GM06990 (cell line): ENCODE measurements around the gene CTNNB1.

ENCODE experiments used
- DNase-seq: peaks from one replicate; pipeline ENCODE4 v3.0.0-alpha.2; 2011; ENCODE audit not compliant: insufficient read length; ENCODE audit errors: extremely low read depth
- H3K27me3 ChIP-seq: replicated peaks from 2 replicates; pipeline ENCODE4 v1.6.0; 2011; ENCODE audit warnings: low read length; ENCODE audit not compliant: control insufficient read depth, insufficient read depth
- H3K36me3 ChIP-seq: 2 replicates; pipeline ENCODE4 v1.5.1; 2011; ENCODE audit warnings: low read length; ENCODE audit not compliant: control insufficient read depth, insufficient read depth
- H3K4me3 ChIP-seq: replicated peaks from 2 replicates; pipeline ENCODE4 v1.5.1; 2011; ENCODE audit warnings: low read depth, mild to moderate bottlenecking, control low read depth, low read length
- CTCF ChIP-seq: IDR thresholded peaks from 2 replicates; pipeline ENCODE4 v1.5.1; 2011; ENCODE audit warnings: low read length, control low read depth, mild to moderate bottlenecking, inconsistent platforms; ENCODE audit not compliant: insufficient read depth, poor library complexity, severe bottlenecking

Gene CTNNB1

GRCh38 chr3:41234823-41235721 is 35.8 kb downstream of the CTNNB1 start:
- Histone ChIP-seq H3K36me3 (peaks cover 21% of the 10 kb centered on the region), H3K27me3 (no peaks in the 10 kb centered on the region), H3K4me3 (no peak overlapping the region)
- no peak for DNase-seq
- TF ChIP-seq CTCF, result no peak

- Histone ChIP-seq H3K36me3 (peaks cover 23% of the 10 kb centered on the region), H3K27me3 (no peaks in the 10 kb centered on the region), H3K4me3 (no peak overlapping the region)
- TF ChIP-seq CTCF, result no peak
- no peak for DNase-seq
Measured at GRCh38 chr3:41236228-41236627, 36.9 kb downstream of the CTNNB1 start.

GRCh38 chr3:41237907-41238306 is 38.6 kb downstream of the CTNNB1 start:
- H3K27me3 ChIP-seq, result no peaks in the 10 kb centered on the region
- DNase-seq, result no peak
- TF ChIP-seq CTCF, result no peak
- peaks cover 23% of the 10 kb centered on the region for H3K36me3 ChIP-seq
- no peak overlapping the region for H3K4me3 ChIP-seq

- no peaks in the 10 kb centered on the region for H3K27me3 ChIP-seq
- peaks cover 13% of the 10 kb centered on the region for H3K36me3 ChIP-seq
- TF ChIP-seq CTCF, result no peak
- H3K4me3 ChIP-seq, result no peak overlapping the region
- no peak for DNase-seq
Measured at GRCh38 chr3:41239587-41239986, 40.3 kb downstream of the CTNNB1 start.

- H3K4me3 ChIP-seq, result no peak overlapping the region
- no peak for TF ChIP-seq CTCF
- DNase-seq, result no peak
- no peaks in the 10 kb centered on the region for H3K27me3 ChIP-seq
- H3K36me3 ChIP-seq, result peaks cover 14% of the 10 kb centered on the region
Measured at GRCh38 chr3:41241161-41241560, 41.9 kb downstream of the CTNNB1 start.
